ENCODE data around the gene CRTC3. TPM values are rescaled to one million over a fixed set of nuclear protein-coding genes. Genes with fewer than 3 reads are reported as not detected.
A peak's percentile ranks its signal among the peaks of the same experiment; 100 is the strongest.

Gene CRTC3
- total RNA-seq, 6 experiments from 2014 or later: 8.4 to 16.2 (median 11.3) TPM

DNA sequence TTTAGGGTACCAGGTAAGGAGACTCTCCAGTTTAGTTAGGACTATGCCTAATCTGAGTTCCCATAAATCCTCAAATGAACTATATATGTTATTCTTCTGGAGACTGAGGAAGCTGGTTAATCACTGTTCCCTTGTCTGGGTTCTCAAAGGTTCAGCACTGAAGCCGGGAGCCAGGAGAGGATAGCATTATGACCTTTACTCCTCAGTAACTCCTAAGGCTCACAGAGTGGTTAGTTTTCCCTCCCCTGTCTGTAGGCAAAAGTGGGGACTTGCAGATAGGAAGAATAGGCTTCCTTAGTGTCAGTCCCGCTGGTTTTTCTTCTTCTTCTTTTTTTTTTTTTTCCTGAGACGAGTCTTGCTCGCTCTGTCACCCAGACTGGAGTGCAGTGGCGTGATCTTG, 50.4 kb downstream of the CRTC3 start:
- no peaks in the 10 kb centered on the region for H3K36me3 ChIP-seq
- no peak overlapping the region for H3K27ac ChIP-seq
- no peaks in the 10 kb centered on the region for H3K27me3 ChIP-seq
- TF ChIP-seq, protein P1, sequence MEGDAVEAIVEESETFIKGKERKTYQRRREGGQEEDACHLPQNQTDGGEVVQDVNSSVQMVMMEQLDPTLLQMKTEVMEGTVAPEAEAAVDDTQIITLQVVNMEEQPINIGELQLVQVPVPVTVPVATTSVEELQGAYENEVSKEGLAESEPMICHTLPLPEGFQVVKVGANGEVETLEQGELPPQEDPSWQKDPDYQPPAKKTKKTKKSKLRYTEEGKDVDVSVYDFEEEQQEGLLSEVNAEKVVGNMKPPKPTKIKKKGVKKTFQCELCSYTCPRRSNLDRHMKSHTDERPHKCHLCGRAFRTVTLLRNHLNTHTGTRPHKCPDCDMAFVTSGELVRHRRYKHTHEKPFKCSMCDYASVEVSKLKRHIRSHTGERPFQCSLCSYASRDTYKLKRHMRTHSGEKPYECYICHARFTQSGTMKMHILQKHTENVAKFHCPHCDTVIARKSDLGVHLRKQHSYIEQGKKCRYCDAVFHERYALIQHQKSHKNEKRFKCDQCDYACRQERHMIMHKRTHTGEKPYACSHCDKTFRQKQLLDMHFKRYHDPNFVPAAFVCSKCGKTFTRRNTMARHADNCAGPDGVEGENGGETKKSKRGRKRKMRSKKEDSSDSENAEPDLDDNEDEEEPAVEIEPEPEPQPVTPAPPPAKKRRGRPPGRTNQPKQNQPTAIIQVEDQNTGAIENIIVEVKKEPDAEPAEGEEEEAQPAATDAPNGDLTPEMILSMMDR (IDR thresholded peaks at IDR 0.05): no peak
- no peak for TF ChIP-seq POLR2A (IDR thresholded peaks at IDR 0.05)
- no peak for DNase-seq
- H3K4me1 ChIP-seq: peaks cover 0 to 23% (median 2%) of the 10 kb centered on the region in 4 donors
- 29% methylated on average over 3 of the region's 5 CpGs for WGBS (ENCODE audit: insufficient coverage, low coverage, low lambda C conversion rate, missing lambda C conversion rate)
- no peak overlapping the region for H3K4me3 ChIP-seq
- ATAC-seq: peak; percentile 74 to 87 (median 79)
- intact Hi-C loops (cut with DNase I): no loop called here
- no peaks in the 10 kb centered on the region for H3K9me3 ChIP-seq

DNA sequence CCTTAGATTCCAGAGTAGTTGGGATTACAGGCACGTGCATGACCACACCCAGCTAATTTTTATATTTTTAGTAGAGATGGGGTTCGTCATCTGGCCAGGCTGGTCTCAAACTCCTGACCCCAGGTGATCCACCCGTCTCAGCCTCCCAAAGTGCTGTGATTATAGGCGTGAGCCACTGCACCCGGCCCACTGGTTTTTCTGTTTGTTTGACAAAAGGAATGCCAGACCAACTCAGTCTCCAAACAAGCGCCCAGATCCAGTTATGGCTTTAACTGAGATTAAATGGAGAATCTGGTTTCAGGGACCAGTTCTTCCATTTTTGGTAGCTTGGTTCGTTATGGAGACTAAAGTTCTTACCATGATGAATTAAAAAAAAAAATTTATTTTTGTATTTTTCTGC, 50.8 kb downstream of the CRTC3 start:
- H3K9me3 ChIP-seq: no peaks in the 10 kb centered on the region
- H3K27me3 ChIP-seq: no peaks in the 10 kb centered on the region
- no peak for ATAC-seq
- H3K36me3 ChIP-seq: no peaks in the 10 kb centered on the region
- no peak for TF ChIP-seq POLR2A (IDR thresholded peaks at IDR 0.05)
- TF ChIP-seq, protein P1 (IDR thresholded peaks at IDR 0.05): no peak
- no peak for DNase-seq
- WGBS (ENCODE audit: insufficient coverage, low coverage, low lambda C conversion rate, missing lambda C conversion rate): 85% methylated on average over 7 of the region's 7 CpGs
- H3K4me3 ChIP-seq: no peak overlapping the region
- intact Hi-C loops (cut with DNase I): no loop called here
- H3K4me1 ChIP-seq: peaks cover 0 to 23% (median 2%) of the 10 kb centered on the region in 4 donors
- no peak overlapping the region for H3K27ac ChIP-seq

- TF ChIP-seq, protein P1 (IDR thresholded peaks at IDR 0.05): no peak
- TF ChIP-seq POLR2A (IDR thresholded peaks at IDR 0.05): no peak
- Histone ChIP-seq H3K4me1 (peaks cover 0 to 23% (median 2%) of the 10 kb centered on the region in 4 donors), H3K9me3 (no peaks in the 10 kb centered on the region), H3K27ac (no peak overlapping the region), H3K27me3 (no peaks in the 10 kb centered on the region), H3K36me3 (no peaks in the 10 kb centered on the region), H3K4me3 (no peak overlapping the region)
- intact Hi-C loops (cut with DNase I): no loop called here
- ATAC-seq (no peak), DNase-seq (no peak)
- 70% methylated on average over 3 of the region's 3 CpGs for WGBS (ENCODE audit: insufficient coverage, low coverage, low lambda C conversion rate, missing lambda C conversion rate)
Measured at GRCh38 chr15:90580946-90581345, 51.2 kb downstream of the CRTC3 start.

GRCh38 chr15:90581771-90582352, 52.1 kb downstream of the CRTC3 start:
- H3K9me3 ChIP-seq: no peaks in the 10 kb centered on the region
- no peak overlapping the region for H3K4me3 ChIP-seq
- H3K27me3 ChIP-seq: no peaks in the 10 kb centered on the region
- no peak overlapping the region for H3K27ac ChIP-seq
- ATAC-seq (no peak), DNase-seq (no peak)
- TF ChIP-seq, protein P1 (IDR thresholded peaks at IDR 0.05): no peak
- TF ChIP-seq POLR2A (IDR thresholded peaks at IDR 0.05): no peak
- no peaks in the 10 kb centered on the region for H3K36me3 ChIP-seq
- 97% methylated on average over 5 of the region's 6 CpGs for WGBS (ENCODE audit: insufficient coverage, low coverage, low lambda C conversion rate, missing lambda C conversion rate)
- H3K4me1 ChIP-seq: peaks cover 0 to 31% (median 2%) of the 10 kb centered on the region in 4 donors
- intact Hi-C loops (cut with DNase I): no loop called here
